Measurements from ENCODE around the gene RGS4.
"Not testable (repeated sequence)": the region's sequence is repeated elsewhere in the genome, so short reads cannot be mapped to it uniquely, and the experiment has no call there.

Gene RGS4

DNA sequence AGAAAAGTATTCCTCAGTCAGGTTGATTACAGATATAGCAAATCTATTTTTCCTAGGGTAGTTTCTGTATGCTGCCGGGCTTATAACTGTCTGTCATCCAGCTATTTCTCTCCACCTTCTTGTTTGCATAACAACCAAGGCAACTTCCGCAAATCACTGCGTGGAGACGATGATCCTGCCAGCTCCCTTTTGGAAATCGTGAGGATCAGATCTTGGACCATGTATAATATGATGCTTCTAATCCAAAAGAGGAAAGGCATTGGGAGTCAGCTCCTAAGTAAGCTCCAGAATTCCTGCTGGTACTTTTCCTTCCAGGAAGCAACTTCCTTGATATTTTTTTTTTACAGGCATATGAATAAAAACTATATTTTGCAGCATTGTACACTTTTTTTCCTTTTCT is 445 bp upstream of the RGS4 start:
- DNase-seq (ENCODE audit: low read depth) = peak; percentile 42

DNA sequence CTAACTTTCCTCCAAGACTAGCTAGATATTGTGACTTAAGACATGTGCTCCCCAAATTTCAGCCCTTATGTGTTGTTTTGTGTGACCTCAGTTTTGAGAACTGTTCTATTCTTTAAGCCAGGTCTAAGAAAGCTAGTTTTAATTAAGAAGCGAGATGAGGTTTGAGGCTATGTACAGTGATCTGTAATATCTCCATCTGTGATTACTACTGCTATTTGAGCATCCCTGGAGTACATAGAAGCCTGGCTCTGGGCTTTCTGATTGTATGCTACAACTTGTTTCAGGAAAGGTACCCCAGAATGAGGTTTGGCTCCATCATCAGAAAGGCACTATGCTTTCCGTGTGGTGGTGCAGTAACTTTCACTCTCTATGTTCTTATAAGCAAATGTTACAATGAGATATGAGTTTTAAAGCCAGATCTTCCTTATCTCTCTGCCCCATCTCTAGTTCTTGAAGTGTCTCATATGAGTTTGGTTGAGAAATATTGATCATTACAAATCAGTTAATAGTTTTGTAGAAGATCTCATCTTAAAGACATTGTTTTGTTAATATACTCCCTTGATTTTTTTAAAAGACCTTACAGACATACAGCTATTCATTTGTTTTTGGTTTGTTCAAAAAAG is 605 bp downstream of the RGS4 start:
- DNase-seq (ENCODE audit: low read depth) = no peak

DNA sequence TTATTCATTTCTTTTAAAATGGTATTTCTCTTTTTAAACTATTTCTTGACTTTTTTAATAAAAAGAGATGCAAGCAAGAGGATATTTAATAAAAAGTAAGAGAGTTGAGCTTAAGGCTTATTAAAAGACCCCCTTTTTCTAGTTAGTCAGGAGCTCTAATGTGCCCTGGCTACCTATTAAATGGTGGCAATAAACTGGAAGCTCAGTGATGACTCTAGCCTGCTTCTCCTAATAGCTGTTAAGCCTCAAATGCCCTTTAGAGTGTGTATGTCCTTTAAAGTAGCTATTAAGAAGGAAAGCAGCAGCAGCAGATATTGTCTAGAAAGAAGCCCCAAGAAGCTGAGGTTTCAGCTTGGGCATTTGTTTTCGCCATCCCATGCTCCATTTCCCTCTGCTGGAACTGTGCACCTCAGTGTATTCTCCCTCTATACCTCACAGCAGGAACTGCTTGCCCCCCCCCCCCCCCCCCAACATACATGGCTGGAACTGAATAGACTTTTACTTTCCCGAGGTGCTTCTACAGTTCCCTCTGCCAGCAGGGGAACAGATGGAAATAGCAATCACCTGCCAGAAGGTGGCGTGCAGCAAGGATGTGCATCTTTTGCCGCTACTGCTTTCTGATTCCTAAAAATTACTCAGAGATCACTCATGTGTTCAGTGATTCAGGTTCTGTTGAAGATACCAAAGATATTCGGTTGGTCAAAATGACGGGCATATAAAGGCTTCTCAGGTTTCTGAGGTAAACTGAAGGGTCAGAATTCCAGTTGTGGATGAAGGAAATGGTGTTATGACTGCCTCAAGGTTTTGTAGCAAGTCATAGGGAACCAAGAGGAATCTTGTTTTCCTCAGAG is 2.5 kb downstream of the RGS4 start:
- peak; percentile 96 for DNase-seq (ENCODE audit: low read depth)

DNA sequence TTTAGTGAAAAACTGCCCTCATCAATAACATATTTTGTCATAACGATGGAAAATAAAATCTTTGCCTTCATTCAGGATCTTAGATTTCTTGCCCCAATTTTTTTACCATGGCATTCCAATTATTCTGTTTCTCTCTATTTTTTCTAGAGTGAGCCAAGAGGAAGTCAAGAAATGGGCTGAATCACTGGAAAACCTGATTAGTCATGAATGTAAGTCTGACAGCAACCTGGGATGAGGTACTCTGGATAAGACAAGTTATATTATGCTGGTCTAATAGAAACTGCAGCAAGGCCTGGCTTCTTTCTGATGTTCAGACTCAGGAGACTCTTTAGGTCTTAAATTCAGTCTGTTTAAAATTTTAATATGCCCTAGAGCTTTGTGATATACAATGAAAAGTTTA is 3.5 kb downstream of the RGS4 start:
- DNase-seq (ENCODE audit: low read depth) = peak; percentile 84

DNA sequence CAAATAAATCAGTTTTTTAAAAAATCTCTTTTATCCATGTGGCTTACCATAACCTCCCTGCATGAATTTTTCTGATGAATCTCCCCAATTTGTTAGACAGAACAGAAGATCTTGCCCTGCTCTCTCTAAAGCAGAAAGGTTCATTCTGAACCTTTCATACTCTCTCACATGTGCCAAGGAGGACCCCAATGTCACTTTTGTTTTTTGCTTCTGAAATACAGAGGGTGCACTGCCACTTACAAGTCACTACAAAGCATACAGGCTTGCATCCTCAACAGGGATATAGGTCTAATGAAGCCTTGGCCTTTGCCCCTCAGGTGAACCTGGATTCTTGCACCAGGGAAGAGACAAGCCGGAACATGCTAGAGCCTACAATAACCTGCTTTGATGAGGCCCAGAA is 4.8 kb downstream of the RGS4 start:
- no peak for DNase-seq (ENCODE audit: low read depth)

DNA sequence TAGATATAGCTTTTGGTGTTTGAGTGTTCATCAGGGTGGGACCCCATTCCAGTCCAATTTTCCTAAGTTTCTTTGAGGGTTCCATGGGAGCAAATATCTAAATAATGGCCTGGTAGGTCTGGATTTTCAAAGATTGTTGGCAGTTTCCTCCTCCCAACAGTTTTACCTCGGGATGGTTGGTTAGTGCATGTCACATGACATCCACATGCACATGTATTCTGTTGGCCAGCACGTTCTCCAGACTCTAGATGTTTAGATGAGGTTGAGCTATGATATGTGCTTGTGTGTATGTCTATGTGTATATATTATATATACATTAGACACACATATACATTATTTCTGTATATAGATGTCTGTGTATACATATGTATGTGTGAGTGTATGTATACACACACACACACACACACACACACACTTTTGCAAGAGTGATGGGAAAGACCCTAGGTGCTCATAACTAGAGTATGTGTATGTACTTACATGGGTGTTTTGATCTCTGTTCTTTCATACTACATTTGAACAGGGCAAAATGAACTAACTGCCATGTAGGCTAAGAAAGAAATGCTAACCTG is 5.6 kb downstream of the RGS4 start:
- no peak for DNase-seq (ENCODE audit: low read depth)

DNA sequence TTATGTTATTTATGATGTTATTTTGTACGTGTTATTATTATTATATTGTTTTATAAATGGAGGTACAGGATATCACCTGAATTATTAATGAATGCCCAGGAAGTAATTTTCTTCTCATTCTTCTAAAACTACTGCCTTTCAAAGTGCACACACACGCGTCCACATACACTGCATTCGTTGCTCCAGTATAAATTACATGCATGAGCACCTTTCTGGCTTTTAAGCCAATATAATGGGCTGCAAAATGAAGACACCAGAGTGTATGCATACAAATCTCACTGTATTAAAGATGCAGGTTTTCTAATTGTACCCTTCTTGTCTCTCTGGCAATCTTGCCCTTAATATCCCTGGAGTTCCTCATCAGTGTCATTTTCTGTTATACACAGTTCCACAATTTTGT is 6.9 kb downstream of the RGS4 start:
- no peak for DNase-seq (ENCODE audit: low read depth)

DNA sequence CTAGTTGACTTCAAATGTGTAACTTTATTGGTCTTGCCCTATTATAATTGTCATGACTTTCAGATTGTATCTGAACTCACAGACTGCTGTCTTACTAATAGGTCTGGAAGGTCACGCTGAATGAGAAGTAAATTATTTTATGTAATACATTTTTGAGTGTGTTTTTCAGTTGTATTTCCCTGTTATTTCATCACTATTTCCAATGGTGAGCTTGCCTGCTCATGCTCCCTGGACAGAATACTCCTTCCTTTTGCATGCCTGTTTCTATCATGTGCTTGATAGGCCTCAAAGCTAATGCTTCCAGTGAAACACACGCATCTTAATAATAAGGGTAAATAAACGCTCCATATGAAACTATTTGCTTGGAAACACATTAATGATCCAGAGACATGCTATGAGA is 7.3 kb downstream of the RGS4 start:
- DNase-seq (ENCODE audit: low read depth) = no peak

DNA sequence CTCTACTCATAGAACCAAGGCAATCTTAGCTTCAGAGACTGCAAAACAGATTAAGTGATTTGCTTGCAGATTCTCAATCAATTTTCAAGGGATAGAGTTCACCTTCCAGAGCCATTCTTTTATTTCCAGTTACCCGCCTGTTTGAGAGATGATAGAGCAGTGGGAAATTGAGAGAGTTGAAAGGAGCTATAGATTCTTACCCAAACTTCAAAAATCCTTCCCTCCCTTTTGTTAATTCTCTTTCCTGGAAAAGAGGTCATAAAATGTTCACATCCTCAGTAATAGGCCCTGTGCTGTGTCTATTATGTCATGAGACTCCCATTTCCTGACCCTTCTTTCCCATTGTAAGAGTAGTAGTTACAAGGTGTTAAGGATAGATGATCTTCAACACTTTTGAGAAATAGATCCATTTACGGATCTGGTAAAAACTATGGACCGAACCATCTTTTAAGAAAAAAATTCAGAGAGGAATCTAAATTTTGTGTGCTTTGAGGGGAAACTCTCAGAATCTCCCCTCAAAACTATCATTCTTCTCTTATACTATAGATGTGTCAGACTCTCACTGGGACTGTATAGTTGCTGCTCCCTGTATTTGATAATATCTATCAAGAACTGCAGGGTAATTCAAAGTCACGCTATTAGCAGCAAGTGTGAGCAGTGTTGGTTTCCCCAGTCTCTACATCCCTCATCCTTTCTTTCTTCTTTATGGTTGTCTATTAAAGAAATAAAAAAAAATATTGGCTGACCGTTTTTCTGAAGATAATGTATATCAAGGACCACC is 8.0 kb downstream of the RGS4 start:
- no peak for DNase-seq (ENCODE audit: low read depth)

DNA sequence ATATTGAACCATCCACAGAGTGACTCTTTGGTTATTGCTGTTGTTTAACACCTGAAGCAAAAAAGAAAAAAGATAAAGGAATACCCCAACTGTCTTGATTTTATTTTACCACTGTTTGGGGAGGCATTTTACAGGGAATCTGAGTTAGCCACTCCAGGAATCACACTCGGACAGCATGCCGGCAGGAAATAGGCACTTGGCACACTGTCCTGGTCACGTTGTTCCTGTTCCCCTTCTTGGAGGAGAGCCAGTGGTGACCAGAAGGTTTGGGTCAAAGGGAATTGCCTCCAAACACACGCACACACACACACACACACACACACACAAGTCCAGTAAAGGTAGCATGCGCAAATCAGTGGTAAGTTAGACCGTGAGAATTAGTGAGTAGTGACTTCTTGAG is 13.8 kb downstream of the RGS4 start:
- no peak for DNase-seq (ENCODE audit: low read depth)

DNA sequence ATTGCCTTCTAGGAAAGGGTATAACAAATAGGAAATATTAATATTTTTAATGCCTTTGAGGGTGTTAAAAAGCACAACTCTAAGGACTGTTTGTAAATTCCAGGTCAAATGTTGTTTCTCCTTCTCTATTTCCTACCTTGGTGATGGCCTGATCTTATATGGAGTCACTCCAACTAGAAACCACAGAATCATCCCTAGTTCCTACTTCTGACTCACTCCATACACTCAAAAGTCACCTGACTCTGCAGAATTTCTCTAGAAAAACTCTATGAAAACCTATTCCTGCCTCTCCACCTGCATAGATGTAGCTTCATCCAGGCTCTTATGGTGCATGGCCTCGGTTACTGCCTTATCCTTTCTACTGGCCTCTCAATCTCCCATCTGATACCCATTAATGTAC is 14.5 kb downstream of the RGS4 start:
- peak; percentile 79 for DNase-seq (ENCODE audit: low read depth)

DNA sequence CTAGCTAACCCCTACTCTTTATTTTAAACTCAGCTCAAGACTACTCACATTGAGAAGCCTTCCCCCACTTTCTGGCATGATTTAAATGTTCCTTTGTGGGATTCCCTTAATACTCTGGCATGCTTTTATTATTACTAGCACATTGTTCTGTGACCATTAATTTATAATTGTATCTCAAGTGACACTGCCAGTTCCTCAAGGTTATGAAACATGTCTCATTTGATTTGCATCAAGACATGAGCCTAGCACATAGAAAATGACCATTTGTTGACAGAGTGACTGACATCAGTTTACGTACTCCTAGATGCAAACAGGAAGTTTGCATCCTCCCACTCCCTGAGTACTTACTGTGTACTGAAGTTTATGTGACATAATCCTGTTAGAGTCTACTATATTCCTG is 15.2 kb downstream of the RGS4 start:
- DNase-seq (ENCODE audit: low read depth) = peak; percentile 17

DNA sequence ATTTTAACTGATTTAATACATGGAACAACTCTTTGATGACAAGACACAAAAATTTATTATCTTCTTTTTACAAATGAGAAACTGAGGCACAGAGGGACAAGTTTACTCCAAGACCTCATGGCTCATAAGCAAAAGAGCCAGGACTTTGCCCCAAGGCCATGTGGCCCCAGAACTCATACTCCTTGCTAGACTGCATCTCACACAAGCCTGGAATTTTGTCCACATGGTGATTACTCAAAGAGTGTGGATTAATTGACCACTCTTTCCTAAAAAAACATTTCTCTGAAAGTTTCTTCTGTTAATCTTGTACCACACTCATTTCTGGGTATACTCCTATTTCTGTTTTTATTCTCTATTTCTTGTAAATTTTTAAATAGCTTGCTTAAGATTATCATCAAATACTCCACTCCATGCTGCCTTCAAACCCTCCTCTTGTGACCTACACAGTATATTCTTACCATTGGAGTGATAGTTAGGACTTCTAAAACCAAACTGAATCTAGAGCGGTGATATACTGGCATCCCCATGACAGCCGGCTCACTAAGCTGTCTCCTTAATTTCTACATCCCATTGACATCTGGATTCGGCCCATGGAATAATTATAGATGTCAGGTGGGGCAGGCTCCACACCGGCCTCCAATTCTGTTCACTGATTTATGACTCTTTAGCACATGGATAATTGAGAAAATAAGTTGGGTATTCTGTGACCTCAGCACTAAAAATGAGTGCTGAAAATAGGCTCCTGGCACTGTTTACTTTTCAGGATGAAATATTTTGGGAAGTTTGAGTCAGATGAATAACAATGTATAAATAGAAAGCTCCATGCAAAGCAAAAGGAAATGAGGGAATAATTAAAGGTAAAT is 16.1 kb downstream of the RGS4 start:
- DNase-seq (ENCODE audit: low read depth) = peak; percentile 41

DNA sequence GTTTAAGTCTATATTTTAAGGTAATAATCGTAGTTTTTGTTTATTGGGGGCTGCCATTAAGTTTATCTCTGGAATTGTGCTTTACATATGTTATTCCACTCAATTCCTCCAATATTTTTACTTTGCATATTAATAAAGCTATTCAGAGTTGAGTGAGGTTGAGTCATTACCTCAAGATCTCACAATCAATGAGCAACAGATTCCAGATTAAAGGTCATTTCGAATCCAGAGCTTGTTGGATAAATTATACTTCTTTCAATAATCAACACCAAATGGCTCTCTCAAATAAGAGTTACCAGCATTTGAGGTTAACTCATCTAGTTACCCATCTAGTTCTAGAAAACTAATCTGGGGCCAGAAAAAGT is 16.7 kb downstream of the RGS4 start:
- peak; percentile 66 for DNase-seq (ENCODE audit: low read depth)

DNA sequence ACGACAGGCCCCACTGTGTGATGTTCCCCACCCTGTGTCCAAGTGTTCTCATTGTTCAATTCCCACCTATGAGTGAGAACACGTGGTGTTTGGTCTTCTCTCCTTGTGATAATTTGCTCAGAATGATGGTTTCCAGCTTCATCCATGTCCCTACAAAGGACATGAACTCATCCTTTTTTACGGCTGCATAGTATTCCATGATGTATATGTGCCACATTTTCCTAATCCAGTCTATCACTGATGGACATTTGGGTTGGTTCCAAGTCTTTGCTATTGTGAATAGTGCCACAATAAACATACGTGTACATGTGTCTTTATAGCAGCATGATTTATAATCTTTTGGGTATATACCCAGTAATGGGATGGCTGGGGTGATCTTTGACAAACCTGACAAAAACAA is 20.0 kb downstream of the RGS4 start:
- not testable (repeated sequence) for DNase-seq (ENCODE audit: low read depth)

DNA sequence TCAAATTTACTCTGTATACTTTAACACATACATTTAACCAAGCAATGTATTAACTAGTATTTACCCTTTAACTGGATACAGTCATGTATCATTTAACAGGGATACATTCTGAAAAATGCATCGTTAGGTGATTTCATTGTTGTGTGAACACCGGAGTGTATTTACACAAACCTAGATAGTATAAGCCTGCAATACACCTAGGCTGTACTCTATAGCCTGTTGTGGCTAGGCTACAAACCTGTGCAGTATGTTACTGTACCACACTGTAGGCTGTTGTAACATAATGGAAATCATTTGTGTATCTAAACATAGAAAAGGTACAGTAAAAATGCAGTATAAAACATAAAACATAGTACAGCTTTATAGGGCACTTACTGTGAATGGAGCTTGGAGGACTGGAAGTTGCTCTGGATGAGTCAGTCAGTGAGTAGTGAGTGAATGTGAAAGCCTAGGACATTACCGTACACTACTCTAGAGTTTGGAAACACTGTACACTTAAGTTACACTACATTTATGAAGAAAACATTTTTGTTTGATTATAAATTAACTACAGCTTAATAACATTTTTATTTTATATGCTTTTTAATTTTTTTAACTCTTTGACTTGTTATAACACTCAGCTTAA is 21.3 kb downstream of the RGS4 start:
- DNase-seq (ENCODE audit: low read depth) = peak; percentile 79

DNA sequence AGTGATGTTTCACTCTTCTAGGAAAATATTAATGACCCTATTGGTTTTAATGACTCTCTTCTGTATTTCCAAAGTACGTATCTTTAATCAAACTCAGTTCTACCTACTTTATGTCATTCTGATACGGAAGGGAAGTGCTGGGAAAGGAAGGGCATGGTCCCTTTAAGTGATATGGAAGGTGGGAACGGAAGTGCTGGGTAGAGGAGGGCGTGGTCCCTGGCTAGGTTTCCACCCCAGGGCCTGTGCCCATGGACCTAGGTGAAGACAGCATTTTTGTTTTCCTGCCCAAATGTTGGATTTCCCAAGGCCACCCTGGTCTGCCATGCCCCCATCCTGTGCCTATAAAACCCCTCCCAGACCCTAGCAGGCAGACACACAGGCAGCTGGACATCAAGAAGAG is 24.0 kb downstream of the RGS4 start:
- DNase-seq (ENCODE audit: low read depth) = no peak

DNA sequence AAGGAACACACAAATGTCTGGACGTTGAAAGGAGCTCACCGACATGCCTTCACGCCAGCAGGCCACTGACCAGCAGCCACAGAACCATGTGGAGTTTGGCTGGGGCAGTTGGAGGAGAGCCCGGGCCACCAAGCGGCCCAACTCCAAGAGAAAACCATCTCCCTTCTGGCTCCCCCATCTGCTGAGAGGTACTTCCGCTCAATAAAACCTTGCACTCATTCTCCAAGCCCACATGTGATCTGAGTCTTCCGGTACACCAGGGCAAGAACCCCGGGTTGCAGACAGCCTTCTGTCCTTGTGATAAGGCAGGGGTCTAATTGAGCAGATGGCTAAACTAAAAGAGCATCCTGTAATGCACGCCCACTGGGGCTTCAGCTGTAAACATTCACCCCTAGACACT is 24.4 kb downstream of the RGS4 start:
- no peak for DNase-seq (ENCODE audit: low read depth)

DNA sequence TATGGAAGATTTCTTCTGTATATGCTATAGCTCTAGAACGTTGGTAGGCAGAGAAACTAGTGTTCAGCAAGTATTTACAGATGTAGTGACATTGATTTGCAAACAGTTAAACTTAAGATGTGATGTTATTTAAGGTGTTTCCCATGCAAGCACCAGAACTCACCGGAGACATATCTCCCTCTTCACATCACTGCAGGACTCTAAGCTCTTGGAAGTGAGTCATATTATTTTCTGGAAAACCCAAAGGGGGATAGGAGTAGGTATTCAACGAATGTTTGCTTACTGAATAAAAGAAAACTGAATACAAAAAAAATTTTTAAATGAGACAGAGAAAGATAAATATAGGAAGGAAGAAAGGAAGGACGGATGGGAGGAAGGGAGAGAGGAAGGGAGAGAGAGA is 25.0 kb downstream of the RGS4 start:
- no peak for DNase-seq (ENCODE audit: low read depth)

DNA sequence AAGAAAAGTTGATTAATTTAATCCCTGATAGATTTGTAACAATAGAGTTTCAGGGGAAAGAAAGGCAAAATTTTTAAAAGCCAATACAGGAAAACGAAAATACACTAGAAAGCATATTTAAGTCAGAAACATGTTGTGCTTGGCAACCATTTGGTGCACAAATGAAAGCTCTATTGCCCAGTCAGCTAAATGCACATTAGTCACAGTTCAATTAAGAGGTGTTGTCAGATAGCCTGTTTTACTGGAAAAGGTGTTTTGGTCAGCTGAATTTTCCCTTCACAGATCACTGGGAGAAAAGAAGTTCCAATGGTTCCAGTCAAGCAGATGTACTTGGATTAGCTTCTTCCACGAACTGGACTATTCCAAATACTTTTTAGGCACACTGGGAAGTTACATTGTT is 25.4 kb downstream of the RGS4 start:
- no peak for DNase-seq (ENCODE audit: low read depth)

DNA sequence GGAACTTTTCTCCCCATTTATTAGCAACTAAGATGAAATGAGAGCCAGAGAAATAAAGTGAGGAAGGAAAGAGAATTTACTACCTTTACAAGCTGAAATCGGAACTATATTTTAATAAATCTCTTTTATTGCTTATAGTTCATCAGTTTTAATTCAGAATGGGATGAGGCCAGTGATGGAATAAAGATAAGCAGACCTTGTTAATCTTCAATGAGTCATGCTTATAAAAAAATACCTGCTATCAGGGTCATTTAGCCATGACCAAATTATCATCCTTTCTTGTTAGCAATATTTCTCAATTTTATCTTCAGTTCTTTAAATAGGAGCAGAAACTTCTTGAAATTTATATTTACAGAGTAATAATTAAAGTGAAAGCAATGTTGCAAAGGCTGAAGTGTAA is 26.1 kb downstream of the RGS4 start:
- no peak for DNase-seq (ENCODE audit: low read depth)

Data from ELR (cell line).